ENCODE results near the gene AHR. TPM values are rescaled to one million over a fixed set of nuclear protein-coding genes. Genes with fewer than 3 reads are reported as not detected.

AHR gene
- total and polyA plus RNA-seq, 2 donors (not counting 3 experiments of a cell fraction or from before 2014, with no cell fraction given), result 4.8 to 31.8 TPM

- Histone ChIP-seq H3K79me2 (ENCODE audit: control insufficient read depth, insufficient read depth, low read length) (peaks cover 72% of the 10 kb centered on the region), H3K27ac (ENCODE audit: insufficient read depth, low read depth, low read length) (peak overlapping the region; percentile 10), H3K4me2 (ENCODE audit: insufficient read depth, low read length) (peak overlapping the region; percentile 79), H3K4me3 (replicated peaks in 1 of 3; ENCODE audit: insufficient read depth in 1 of 3, low read depth in 1 of 3, low read length in 3 of 3) (peak overlapping the region in 2 of 3 experiments; percentile 9 to 22), H3K9me3 (replicated peaks; ENCODE audit: control insufficient read depth, insufficient read depth, low read length) (no peaks in the 10 kb centered on the region), H3K9me1 (replicated peaks; ENCODE audit: control insufficient read depth, extremely low read depth, insufficient read depth, low read length) (no peaks in the 10 kb centered on the region), H4K20me1 (replicated peaks; ENCODE audit: control insufficient read depth, extremely low read depth, insufficient read depth, low read length) (no peaks in the 10 kb centered on the region), H3K4me1 (ENCODE audit: control insufficient read depth, extremely low read depth, insufficient read depth, low read length) (peaks cover 58% of the 10 kb centered on the region), H3K27me3 (ENCODE audit: control insufficient read depth in 2 of 2, insufficient read depth in 2 of 2, low read length in 2 of 2) (no peaks in the 10 kb centered on the region), H3K36me3 (ENCODE audit: control insufficient read depth in 2 of 2, extremely low read depth in 1 of 2, insufficient read depth in 2 of 2, low read length in 2 of 2) (no peaks in the 10 kb centered on the region), H3K9ac (replicated peaks; ENCODE audit: extremely low read depth, insufficient read depth, low read length) (no peak overlapping the region), H2AFZ (ENCODE audit: low read depth, low read length) (no peak overlapping the region)
- POLR2A ChIA-PET, result no interaction called here
- CTCF ChIA-PET, result interaction anchor here (0.5 to 3.1 kb wide), 79 partner anchors 10 to 1043 kb away, joined by 3 to 291 read pairs (median 5); no protein-coding TSS in a partner anchor
- peak; percentile 87 for DNase-seq (ENCODE audit: low read depth, low spot score)
- FAIRE-seq, result peak; percentile 75
- dilution Hi-C loops (cut with MboI; ENCODE audit: extremely low pct_ligation_motif_present, low sequenced_read_pairs) (loop anchor here (10.0 kb wide), 1 partner anchor 142 kb away; no protein-coding TSS in a partner anchor), intact Hi-C loops (cut with micrococcal nuclease) (loop anchor here (1.0 to 10.0 kb wide), 6 partner anchors 160 to 1042 kb away; no protein-coding TSS in a partner anchor)
- TF ChIP-seq FOS (IDR thresholded peaks at IDR 0.05; ENCODE audit: borderline replicate concordance, insufficient read depth, low read length), result no peak
- TF ChIP-seq MAX (IDR thresholded peaks at IDR 0.05; ENCODE audit: insufficient read depth, insufficient read length), result no peak
- peak; percentile 27 to 33 for TF ChIP-seq CTCF (IDR thresholded peaks at IDR 0.05; ENCODE audit: extremely low read depth in 1 of 2, insufficient read depth in 1 of 2, low read depth in 1 of 2, low read length in 2 of 2)
- no peak for TF ChIP-seq JUN (IDR thresholded peaks at IDR 0.05; ENCODE audit: borderline replicate concordance, insufficient read depth, insufficient read length, low read depth)
- no peak for TF ChIP-seq POLR2AphosphoS5 (IDR thresholded peaks at IDR 0.05; ENCODE audit: insufficient read depth, low read depth, low read length)
- TF ChIP-seq GATA2 (IDR thresholded peaks at IDR 0.05; ENCODE audit: insufficient read depth, insufficient read length, low read depth, low read length), result no peak
- BruUV-seq (replicated peaks), result no TSS peak
These were observed 4.2 kb downstream of the AHR start for GRCh38 chr7:17302575-17303142.

Data from endothelial cell of umbilical vein (primary cell).